Middle frontal gyrus (tissue), 1 donor: ENCODE measurements around the gene ASTE1.
"Not testable (repeated sequence)": the region's sequence is repeated elsewhere in the genome, so short reads cannot be mapped to it uniquely, and the experiment has no call there.

Experiments
- DNase-seq: peaks from one replicate; pipeline ENCODE4 v3.0.0-alpha.2; 2015; ENCODE audit warnings: low spot score; ENCODE audit errors: extremely low spot score

The ASTE1 gene, protein sequence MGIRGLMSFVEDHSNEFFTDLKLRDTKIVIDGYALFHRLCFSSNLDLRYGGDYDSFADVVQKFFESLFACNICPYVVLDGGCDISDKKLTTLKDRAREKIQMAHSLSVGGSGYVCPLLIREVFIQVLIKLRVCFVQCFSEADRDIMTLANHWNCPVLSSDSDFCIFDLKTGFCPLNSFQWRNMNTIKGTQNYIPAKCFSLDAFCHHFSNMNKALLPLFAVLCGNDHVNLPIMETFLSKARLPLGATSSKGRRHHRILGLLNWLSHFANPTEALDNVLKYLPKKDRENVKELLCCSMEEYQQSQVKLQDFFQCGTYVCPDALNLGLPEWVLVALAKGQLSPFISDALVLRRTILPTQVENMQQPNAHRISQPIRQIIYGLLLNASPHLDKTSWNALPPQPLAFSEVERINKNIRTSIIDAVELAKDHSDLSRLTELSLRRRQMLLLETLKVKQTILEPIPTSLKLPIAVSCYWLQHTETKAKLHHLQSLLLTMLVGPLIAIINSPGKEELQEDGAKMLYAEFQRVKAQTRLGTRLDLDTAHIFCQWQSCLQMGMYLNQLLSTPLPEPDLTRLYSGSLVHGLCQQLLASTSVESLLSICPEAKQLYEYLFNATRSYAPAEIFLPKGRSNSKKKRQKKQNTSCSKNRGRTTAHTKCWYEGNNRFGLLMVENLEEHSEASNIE

DNA sequence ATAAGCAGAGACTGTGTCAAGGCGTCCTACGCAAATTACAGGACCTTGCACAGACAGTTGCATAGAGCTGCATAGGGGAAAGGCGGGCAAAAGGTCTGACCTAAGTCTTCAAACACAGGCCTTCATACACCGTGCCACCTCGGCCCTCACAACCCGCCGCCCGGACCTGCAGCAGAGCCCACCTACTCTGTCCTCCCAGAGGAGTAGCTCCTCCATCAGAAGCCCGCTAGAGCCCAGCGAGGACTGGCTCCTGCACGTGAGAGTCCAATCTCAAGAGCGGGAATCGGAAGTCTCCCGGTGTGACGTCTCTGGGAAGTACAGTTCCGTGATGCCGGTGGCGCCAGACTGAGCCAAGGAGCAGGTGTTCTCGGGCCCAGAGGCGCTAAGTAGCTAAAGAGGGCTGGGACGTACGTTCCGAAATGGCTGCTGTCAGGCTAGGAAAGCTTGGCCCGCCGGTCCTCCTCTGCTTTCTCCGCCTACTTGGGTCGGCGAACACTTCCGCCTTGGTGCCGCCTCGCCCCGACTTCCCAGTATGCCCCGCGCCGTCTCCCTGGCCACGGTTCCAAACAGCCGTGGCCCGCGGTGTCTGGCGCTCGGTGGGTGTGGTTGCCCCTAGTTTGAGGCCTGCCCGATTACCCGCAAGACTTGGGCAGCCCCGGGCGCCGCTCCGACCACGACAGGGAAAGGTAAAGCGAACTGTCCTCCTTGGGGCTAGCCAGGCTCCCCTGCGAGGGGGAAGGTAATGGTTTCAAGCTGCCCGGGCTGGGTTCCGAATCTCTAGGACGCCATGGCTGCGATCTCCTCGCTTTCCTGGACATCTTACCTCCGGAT lies at the start of gene ASTE1, which contains the start of gene NEK11:
Gene ASTE1 (minus strand): TSS at position 505 of the 831 bp plus-strand sequence. CDS start 1,519 bp downstream, outside the sequence.
Gene NEK11 (plus strand): TSS at position 557 of the 831 bp plus-strand sequence. CDS start 2,832 bp downstream, outside the sequence.
- DNase-seq, result peak; percentile 77

DNA sequence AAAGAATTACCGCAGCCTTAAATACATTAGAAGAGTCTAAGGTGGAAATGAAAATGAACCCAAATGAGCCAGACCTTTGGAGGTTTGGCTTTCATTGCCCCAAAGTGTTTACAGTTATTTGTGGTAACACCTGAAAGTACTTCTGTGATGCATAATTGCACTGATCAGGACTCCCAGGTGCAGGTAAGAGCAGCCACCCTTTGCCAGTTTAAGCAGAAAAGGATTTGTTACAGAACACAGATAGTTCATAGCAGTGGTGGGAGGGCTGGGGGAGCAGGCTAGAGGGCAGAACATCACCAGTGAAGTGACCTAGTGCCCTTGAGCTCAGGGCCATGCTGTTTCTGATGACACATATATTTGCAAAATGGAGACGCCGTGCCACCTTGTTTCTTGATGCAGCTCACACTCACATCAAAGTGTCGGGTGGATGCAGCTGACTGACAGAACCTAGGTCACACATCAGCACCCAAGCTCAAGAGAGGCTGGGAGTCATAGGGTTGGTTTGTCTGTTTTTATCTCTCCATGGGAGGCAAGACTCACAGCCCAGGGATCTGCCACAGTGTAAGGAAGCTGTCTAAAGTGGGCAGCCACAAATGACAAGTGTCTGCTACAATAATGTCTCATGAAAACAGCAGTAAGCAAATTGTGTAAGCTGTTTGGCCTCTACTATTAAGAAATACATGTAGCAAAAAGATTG lies 49.2 kb upstream of the ASTE1 start:
- DNase-seq, result no peak

DNA sequence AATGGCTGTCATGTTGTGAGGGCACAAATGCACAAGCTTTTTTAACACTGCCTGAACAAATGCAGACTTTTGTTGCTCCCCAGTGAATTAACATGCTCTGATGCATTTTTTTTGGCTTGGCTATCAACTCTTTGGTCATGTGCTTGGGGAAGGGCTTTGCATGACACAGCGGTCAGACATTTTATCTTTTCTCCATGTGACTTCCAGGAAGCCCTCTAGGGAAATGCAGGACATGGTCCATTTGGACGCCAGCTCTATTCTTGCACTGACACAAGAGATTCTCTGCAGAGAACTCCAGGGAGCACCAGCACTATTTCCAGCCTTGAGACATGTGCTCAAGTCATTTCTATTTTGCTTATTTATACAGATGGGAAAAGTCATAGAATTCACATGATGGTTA lies 46.2 kb upstream of the ASTE1 start:
- no peak for DNase-seq

DNA sequence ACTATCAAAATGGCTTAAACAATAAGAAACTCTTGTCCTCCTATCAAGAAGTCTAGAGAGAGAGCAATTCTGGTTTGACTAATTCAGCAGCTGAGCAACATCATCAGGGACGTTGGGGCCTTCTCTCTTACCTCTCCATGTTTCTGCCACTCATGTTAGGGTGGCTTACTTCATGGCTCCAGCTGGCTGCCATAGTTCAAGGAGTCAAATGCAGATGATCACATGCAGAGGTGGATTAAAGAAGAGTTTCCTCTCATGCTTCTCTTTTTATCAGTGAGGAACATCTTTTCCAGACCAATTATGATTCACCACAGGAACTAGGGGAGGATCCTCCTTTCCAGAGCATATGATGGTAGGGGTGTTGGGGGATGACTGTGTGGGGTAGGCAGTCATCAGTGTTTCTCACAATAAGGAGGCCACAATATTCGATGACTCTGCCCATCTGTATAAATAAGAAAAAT lies 45.5 kb upstream of the ASTE1 start:
- DNase-seq, result no peak

DNA sequence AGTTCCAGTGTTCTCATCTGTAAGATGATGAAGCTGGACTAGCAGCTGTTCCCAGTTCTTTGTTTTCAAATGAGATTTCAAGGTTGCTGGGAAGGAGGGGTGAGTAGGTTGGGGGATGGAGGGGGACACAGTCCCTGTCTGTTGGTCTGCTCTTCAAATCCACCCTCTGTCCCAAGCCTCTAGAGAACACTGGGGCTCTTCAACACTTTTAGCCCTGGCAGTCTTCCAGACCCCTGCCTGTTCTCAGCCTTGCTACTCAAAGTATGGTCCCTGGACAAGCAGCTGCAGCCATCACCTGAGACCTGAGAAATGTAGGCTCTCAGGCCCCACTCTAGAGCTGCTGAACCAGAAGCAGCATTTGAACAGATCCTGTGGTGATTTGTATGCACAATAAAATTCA lies 41.4 kb upstream of the ASTE1 start:
- no peak for DNase-seq

DNA sequence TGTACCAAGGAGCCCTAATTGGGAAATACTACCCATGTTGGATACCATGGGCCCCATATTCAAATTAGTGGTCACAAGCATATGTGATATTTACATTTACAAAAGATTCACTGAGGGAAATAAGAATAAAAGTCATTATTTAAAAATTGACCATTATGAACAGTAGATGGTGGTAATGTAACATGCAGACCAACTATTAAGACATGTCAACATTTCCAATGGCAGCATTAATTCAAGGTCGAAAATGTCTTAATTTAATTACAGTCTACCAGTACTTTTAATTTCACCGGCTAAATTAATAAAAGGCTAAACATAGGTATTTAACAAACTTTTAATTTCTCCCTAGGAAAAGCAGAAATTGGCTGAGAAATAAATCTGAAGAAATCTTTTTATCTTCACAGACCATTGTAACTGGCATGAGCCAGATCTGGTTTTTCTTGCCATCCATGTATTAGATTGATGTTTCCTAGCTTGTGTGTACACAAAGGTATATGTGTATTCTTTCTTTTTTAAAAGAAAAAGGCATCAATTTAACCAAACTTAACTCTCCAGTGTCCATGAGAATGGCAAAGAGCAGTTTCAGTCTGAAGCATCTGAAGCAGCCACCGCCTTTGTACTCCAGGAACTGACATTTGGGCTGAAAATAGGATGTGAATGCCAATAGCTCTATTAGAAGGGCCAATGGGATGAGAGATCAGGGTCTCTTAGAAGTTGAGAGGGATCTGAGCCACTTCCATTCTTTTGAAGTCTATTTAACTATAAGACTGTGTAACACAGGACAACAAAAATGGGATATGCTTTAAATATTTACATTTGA lies 26.6 kb upstream of the ASTE1 start:
- no peak for DNase-seq

DNA sequence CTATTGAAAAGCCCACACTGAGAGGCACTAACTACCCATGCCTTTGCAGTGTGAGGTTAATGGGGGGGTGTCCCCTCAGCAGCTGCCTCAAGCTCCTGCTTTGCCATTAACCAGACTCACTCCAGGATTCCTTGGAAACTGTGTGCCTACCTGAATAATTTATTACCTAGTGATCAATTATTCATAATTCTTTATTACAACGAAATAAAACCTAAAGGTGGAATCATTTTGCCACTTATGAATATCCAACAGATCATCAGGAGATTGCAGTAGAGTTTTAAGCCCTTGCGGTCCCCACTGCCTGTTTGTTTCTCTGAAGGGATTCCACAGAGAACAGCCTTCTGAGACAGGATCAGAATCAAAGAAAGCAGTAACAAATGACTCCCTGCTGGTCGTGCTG lies 23.4 kb upstream of the ASTE1 start:
- no peak for DNase-seq

DNA sequence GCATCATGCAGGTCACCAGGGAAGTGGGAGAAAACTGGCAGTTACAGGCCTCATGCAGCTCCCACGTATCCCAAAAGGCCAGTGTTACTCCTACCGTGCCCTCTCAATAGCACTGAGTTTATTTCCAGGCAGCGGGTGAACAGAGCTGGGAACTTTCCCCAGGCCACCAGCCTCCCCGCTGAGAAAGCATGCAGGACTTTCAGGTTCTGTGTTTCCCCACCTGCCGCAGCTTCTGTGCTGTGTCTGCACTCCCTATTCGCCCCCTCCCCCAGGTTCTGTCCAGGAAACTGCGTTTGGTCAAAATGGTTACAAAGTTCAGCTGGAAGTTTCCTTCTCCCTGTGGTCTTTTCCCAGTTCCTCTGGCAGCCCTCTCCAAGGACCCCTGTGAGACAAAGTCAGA lies 21.4 kb upstream of the ASTE1 start:
- no peak for DNase-seq

DNA sequence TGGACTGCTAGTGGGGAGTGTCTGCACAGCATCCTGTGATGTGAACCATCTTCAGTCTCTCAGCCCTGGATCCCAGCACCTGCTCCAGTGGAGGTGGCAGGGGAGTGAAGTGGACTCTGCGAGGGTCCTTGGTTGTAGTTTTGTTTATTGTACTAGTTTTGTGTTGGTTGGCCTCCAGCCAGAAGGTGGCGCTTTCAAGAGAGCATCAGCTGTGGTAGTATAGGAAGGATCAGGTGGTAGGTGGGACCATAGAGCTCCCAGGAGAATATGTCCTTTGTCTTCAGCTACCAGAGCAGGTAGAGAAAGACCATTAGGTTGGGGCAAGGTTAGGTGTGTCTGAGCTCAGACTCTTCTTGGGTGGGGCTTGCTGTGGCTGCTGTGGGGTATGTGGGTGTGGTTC lies 21.0 kb upstream of the ASTE1 start:
- no peak for DNase-seq

DNA sequence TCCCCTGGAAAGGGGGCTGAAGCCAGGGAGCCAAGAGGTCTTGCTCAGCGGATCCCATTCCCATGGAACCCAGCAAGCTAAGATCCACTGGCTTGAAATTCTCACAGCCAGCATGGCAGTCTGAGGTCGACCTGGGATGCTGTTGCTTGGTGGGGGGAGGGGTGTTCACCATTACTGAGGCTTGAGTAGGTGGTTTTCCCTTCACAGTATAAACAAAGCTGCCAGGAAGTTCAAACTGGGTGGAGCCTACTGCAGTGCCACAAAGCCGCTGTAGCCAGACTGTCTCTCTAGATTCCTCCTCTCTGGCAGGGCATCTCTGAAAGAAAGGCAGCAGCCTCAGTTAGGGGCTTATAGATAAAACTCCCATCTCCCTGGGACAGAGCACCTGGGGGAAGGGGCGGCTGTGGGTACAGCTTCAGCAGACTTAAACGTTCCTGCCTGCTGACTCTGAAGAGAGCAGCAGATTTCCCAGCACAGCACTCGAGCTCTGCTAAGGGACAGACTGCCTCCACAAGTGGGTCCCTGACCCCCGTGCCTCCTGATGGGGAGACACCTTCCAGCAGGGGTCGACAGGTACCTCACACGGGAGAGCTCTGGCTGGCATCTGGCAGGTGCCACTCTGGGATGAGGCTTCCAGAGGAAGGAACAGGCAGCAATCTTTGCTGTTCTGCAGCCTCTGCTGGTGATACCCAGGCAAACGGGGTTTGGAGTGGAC lies 15.8 kb upstream of the ASTE1 start:
- not testable (repeated sequence) for DNase-seq

DNA sequence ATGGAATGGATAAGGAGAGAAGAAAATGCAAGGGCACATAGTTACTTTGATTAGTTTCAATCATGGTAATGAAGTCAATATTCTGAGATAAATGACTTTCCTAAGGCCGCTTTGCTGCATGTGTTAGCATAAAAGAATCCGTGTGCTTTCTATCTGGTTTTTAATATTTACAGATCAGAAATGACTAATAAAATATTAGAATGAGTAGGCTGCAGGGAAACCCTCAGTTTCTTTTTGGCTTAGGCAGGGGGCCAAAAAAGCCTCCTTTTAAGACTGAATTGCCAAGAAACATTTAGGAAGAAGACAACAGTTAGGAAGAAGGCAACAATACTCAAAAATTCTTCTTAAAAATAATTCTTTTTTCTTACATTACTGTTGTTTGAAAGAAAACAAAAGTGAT lies 11.7 kb upstream of the ASTE1 start:
- no peak for DNase-seq

DNA sequence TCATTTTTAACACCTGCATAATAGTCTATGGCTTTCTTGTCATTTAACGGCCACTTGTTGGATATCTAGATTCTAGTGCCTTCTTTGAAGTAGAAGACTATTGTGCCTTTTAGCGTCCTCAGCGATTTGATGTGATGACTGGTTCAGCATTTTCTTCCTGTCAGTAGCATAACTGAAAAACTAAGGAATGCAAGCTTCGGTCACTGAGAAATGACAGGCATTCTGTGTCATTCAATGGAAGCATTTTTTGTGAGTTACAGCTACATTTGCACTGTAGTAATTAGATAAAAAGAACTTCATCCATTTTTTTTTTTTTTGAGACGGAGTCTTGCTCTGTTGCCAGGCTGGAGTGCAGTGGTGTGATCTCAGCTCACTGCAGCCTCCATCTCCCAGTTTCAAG lies 10.4 kb upstream of the ASTE1 start:
- DNase-seq, result no peak

DNA sequence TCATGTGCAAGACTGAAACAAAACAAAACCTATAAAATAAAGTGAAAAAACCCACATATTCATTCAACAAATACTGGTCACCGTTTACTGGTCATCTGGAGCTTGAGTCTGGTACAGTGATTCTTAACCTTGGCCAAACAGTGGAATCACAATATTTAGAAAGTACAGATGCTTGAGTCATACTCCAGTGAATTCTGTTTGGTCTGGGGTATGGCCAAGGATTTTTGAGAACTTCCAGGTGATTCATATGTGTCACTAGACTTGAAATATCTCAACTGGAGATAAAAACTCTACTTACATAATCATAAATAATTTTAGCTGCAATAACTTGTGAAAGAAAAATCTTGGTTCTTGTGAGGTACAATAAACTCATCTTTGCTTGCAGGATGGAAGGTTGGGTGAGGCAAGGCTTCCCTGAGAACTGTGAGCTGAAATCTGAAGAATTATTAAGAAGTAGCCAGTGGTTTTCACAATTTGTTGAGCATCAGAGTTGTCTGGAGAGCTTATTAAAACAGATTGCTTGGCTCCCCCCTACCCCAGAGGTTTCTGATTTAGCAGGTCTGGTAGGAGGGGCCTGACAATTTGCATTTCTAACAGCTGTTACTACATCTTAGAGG lies 9.7 kb upstream of the ASTE1 start:
- peak; percentile 52 for DNase-seq

DNA sequence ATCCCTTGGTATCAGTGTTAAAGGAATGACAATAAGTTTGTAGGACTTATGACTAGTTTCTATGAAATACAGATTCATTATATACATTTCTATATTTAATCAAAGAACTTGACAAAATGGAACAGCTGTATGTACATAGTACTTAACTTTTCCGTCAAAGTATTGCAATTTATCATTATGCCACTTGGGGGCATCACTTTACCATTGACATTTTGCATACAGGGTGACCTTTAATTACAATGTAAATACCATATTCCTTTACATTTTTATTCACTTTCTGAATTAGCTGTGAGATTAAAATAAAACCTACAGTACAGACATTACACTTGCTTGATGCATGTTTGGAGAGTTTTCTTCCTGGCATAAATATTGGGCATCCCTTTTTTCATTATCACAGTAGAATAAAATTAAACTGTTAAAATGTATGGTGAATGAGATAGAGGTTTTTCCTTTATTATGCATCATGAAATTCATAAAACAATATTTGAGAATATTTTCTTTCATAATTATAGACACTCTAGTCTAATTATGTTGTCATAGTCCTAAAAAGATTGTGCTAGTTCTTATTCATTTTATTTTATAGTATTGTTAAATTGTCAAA lies 7.0 kb upstream of the ASTE1 start:
- DNase-seq, result no peak

DNA sequence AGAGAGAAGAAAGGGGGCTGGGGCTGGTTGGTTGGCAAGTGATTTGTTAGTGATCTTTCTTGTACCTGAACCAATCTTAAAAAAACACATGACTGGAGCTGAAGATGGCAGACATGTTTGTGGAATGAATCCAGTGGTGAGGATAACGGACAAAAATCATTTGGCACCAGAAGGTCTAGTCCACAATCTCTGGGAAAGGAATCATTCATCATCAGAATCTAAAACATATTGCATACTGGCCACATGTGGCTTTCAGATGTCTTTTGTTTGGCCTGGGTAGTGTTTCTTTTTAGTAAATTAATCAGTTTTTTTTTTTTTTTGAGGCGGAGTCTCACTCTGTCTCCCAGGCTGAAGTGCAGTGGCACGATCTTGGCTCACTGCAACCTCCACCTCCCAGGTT lies 5.0 kb upstream of the ASTE1 start:
- no peak for DNase-seq

DNA sequence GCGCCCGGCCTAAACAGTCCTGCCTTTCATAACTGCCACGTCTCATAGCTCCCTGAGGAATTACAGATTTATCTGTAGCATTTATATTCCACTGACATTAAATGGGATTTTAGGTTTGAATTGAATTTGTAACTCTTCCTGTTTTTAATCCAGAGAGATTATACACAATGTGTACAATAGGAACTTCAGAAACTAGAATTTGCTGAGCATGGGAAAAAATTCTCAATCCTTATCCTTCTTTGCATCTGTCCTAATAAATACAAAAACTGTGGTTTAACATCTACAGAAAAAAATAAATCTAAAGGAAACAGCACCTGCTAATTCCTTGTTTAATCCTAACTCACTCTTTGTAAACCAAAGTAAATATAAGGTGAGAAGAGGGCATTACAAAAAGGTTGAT lies 2.2 kb upstream of the ASTE1 start:
- DNase-seq, result no peak

DNA sequence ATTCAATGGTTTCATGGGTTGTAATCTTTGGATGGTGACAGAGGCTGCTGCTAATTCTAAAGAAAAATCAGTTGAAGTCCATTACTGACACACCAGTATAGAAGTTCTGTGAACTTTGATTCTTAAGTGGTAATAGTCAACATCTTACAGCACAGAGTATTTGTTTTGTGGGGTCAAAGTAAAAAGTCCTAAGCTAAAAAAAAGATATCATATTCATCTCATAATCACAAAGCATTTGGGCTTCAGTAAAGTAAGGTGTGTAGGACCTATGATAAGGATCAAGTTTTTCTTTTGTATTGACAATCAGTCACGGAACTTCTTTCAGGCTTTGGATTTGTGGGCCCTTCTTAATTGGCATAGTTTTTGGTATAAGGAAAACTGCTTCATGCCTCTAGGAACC lies 1.1 kb downstream of the ASTE1 start:
- DNase-seq, result no peak

DNA sequence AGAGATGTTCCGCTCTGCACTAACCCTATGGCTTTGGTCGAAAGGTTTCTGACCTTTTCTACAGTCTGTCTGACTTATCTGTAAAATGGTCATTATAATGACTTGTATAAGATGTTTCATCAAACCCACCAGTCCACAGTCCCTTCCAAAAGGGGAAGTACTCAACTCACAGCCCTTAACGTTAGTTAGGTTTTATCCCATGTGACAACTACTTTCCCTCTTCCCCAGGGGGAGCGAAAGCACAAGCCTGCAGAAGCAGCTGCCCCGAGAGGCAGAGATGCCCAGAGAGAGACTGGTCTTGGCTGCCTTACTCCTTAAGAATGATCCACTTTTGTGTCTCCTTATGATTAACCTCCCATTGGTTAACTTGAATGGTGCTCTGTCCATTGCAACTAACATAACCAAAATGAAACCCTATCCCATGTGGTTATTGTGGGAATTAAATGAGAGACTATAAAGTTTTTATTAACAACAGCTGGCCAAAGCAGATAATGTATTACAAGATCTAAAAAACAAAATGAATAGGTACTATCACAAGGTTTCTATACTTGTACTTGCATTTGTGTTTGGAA lies 6.4 kb downstream of the ASTE1 start:
- no peak for DNase-seq
